Measurements from ENCODE around the gene MYO19.
A peak's percentile ranks its signal among the peaks of the same experiment; 100 is the strongest.
"Not testable (repeated sequence)": the region's sequence is repeated elsewhere in the genome, so short reads cannot be mapped to it uniquely, and the experiment has no call there.

The MYO19 gene

DNA sequence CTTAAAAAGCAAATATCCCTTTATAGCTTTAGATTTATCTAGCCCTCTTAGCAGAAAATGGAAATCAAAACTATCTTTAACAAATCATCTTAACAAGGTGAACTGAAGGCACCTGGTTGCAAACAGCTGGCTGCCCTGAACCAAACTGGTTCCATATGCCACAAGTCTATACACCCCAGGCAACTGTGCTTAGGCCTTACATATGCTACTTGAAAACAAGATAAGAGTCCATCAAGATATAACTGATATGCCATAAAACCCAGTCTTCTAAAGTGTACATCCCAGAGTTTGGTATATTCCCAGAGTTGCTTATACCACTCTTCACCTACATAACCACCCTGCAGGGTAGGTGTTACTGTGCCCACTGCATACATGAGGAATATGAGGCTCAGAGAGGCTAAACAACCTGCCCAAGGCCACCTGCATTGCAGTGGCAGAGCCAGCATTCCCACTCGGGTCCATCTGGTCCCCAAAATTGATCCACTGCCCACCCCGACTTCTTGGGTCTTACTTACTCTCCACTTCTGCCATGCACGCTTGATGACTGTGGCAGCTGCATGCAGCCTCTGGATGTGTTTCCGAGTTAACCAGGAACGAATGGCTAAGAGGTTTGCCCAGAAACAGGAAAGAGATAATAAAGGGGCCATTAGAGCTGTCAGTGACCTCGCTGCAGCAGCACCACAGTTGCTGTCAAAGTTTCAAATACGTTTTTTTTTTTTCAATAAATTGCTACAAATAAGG lies 35.9 kb downstream of the MYO19 start:
- DNase-seq = no peak

DNA sequence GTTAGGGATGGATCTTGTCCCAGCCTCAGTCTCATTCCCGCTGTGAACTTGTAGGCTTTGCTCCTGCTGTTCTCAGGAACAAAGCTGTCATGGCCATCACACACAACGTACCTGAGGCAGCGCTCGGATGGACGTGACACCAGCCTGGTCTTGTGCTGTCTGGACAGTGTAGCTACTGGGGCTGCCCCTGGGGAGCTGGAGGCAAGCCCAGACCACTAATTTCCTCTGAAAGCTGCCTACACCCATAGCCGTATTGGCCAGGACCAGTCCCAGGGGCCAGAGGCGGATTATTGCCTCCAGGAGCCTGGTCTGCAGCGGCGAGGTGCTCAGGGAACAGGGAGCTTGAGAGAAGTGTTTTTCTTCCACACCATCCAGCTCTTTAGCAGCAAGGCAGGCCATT lies 36.5 kb downstream of the MYO19 start:
- no peak for DNase-seq

DNA sequence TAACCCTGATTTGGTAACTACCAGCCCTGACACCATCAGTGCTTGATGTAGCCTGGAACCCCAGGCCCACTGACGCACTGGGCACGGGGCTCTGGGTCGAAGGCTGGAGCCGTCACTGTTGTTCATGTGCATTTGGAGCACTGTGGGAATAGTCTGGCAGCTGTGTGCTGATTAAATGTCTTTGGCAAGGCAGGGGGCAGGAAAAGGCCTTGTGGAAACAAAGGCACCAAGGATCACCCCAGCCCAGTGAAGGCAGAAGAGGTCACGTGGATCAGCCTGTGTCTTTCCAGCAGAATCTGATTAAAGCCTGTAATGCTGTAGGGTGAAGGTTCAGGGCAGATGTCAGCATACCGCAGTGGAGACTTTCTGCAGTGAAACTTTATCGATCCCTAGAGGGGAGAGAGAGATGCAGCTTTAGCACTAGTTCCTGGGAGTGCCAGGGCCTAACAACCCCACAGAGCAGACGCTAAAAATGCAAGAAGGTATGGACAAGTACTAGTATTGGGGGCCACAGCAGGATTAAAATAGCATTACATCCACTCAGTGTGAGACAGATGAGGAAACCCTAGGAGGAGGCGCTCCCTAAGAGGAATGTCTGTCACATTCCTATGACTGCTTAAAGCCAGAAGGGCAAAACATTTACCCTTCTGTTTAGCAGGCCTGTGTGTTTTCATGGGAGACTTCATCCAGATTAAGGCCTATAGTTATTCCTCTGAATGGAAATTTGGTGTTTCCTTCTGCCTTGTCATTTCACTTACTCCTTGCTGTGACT lies 38.5 kb downstream of the MYO19 start:
- no peak for DNase-seq

DNA sequence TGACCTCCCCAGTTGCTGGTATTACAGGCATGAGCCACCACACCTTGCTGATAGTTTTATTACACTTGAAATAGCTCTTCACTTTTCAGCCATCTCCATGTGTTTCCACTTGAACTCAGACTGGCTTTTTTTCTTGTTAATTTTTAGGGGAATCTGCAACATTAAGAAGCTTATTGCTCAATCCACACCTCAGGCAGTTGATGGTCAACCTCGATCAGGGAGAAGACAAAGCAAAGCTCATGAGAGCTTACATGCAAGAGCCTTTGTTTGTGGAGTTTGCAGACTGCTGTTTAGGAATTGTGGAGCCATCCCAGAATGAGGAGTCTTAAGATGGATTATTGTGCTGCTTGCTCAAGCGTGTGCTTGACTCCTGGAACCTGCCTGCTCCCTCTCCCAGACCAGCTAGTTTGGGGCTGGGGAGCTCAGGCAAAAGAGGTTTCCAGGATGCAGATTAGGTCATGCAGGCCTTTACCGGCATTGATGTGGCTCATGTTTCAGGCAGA lies 39.5 kb downstream of the MYO19 start:
- peak; percentile 32 for DNase-seq

DNA sequence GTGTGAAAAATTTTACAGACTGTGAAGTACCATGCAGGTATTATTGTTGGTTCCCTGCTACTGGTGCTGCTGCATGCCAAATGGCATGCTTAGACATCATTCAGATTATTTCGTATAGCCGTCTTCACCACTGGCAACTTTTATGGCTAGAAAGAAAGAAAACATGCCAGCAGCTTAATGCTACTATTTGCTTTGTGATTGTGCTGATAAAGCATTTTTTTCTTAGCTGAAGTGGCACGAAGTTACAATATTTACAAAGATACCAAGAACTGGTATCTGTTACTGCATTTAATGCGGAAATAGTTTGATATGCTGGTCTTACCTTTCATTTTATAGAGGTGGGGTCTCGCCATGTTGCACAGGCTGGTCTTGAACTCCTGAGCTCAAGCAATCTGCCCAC lies 40.0 kb downstream of the MYO19 start:
- DNase-seq = no peak

DNA sequence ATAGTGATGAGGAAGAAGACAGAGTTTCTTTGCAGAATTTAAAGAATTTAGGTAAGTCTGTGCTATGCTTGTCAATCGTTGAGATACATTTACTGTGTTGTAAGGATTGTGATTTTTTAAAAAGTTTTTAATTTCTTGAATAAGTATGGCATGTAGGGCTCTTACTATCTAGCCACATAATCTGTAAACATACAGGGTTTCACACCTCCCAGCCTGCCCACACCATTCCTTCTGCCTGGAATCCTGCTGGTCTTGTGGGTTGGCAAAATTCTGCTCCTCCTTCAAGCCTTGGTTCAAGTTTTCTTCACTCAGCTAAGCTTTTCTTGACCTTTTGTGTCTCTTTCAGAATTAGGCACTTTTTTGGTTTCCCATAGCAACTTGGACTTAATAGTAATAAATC lies 40.7 kb downstream of the MYO19 start:
- no peak for DNase-seq

DNA sequence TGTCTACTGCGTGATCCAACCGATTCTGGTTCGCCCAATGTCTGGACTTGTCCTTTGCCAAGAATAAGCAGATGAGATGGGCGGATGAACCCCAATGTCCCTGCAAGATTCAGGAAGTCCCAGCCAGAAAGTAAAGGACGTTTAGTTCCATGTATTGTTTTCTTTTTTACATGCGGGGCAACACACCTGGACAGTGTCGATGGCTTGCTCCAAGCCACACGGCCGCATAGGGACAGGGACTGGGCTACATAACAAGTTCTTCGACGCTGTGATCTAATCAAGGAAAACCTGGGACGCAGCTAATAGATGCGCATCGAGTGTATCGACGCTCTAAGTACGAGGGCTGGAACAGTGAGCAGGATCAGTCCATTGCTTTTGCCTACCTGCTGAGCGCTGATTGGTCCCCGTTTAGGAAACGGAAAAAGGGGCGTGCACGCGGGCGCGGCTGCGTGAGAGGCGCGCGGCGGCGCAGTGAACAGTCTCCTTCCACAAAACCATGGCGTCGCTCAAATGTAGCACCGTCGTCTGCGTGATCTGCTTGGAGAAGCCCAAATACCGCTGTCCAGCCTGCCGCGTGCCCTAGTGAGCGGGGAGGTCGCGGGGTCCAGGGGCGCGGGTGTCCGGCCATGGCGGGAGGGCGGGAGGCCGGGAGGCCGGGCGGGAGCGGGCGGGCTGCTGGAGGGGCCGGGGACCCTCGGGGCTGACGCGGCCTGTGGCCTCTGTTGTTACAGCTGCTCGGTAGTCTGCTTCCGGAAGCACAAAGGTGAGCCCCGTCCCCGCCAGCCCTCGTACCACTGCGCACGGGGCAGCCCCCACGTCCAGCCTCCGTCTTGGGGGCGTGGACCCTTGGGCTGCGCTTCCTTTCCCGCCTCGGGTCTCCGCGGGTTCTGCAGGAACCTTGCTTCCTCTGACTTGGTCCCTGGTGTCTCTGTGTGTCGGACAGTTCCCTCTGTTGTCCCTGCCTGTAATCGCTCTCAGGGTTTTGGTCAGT lies 48.2 kb downstream of the MYO19 start, which contains the start of gene ZNHIT3:
Gene ZNHIT3 (plus strand): TSS at position 478 of the 991 bp plus-strand sequence. CDS start 19 bp downstream, at position 497.
- DNase-seq = peak; percentile 98

DNA sequence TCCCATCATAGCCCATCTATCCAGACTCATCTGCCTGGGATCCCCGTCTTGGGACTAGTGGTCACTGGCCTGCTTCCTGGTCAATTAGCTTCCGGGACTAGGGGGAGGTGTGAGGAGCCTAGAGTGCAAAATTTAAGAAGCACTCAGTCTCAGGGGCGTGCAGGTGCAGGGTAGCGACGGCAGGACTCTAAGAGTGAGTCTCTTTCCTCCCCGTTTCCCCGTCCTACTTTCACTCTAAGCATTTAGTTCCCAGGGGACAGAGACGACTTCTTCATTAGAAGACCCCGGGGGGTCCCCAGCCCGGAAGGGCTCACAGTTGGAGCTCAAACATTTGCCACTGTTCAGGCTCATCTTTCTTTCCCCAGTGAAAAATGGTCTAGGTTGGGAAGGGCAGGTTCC lies 48.9 kb downstream of the MYO19 start:
- no peak for DNase-seq

DNA sequence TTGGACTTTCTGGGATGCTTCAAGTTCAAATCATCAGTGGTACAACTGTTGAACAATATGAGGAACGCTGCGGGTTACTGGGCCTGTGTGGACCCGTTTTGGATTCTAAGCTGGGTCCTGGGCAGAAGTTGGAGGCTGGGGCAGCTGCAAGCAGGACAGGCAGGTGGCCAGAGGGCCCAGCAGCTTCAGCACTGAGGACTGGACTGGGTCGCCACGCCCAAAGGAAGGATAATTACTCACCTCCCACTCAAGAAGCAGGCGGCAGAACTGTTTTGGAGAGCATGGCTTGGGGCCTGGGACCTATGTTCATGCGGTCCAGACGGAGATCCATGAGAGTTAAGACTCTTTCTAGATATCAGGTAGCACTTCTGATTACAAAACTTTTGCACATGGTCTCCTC lies 49.6 kb downstream of the MYO19 start:
- DNase-seq = no peak

DNA sequence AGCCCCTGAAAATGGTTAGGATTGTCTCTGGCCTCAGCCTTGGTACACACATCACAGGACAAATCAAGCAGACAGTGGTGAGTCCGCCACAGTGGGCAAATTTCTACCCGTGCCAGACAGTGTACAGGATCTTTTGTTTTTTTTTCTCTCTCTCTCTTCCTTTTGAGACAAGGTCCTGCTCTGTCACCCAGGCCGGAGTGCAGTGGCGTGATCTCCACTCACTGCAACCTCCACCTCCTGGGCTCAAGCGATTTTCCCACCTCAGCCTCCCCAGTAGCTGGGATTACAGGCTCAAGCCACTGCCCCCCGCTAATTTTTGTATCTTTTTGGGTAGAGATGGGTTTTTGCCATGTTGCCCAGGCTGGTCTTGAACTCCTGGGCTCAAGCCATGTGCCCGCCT lies 50.6 kb downstream of the MYO19 start:
- not testable (repeated sequence) for DNase-seq

DNA sequence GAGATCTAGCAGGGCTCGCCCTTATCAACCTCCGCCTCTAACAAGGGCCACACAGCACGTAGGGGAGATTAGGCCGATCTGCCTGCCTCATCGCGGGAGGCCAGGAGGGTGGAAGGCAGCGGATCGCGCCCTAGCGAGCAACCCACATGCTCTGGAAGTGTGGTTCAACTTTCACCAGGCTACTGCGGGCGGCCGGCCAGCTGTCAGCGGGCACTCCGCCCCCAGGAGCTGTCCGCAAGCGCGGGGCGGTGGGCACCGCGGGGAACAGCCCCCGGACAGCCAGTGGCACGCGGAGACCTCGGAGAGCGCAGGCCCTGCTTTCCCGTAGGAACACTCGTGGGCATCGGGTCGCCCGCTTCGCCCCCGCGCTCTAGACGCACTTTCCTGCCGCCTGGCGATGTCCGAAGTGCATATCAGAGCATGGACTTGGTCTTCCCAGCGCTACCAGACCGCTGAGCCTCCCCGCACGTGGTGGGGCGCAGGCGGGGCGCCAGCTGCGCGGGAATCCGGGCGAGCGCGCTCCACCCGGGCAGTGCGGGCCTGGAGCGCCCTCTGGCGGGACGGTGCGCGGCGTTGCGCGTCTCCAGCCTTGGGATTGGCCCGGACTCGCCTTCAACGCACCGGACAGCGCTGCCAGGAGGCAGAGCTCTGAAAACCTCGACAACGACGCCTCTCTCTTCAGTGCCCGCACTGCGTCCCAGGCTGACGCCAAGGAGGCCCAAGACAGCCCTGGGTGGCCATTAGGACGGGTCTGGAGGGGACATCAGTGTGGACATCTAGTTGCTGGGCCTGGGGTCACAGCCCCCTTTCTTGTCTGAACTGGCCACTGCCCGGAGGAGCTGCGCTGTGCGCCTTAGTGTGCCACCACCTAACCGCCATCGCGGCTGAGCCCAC lies 51.8 kb downstream of the MYO19 start:
- DNase-seq = peak; percentile 91

DNA sequence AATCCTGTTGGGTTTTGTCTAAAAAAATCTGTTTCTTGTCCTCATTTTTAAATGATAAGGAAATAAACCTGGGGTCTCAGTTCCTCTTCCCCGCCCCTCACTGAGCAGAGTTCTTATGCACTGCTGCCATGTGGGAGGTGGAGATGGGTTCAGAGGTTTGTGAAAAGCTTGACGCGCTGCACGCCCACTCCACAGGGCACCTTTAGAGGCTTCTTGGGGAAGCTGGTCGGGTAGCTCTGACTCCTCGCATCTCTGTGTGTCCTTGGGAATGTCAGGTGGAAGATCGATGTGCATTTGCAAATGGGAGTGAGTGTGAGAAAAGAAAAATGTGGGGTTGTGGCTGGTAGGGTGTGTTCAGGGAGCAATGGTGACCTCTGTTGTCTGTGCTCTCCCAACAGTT lies 52.8 kb downstream of the MYO19 start:
- no peak for DNase-seq

DNA sequence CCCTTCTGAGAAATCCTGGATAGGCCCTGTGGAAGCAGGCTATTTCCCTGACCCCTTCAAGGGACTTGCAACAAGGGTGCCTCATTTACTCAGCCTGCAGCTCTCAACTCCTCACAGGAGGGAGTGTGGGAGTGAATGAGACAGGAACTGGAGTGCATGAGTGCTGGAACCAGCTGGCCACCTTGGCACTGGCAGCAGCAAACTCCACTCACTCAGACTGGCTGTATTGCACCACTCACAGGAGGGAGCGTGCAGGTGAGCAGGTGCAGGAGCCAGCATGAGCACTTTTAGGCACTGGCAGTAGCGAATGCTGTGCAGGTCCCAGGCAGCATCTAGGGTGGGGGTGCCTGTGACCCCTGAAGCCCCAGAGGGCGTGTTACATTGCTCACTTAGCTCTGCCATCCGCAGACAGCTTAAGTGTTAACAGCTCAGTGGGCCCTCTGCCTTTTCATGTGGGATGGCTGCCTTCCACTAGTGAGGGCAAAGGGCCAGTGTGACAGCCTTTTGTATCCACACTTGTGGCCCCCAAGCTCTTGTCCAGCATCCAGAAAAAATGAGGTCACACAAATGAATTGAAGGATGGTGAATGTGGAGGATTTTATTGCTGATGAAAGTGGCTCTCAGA lies 59.2 kb downstream of the MYO19 start:
- DNase-seq = no peak

DNA sequence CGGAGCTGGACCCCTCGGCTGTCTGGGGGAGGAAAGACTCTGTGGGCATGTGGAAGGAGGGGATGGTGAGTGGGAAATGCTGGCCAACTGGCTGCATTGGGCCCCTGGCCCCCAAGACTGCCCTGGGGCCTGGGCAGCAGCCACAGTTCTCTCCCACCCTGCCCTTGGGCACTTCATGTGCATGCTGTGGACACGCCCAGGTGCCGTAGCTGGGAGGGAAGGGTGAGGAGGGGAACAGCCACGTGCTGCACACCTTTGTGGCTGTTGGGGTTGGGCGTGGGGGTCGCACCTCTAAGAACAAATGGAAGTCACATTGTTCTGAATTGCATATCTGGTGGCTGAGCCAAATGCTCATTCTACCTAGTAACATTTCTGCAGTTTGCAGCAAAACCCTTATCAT lies 60.1 kb downstream of the MYO19 start:
- no peak for DNase-seq

DNA sequence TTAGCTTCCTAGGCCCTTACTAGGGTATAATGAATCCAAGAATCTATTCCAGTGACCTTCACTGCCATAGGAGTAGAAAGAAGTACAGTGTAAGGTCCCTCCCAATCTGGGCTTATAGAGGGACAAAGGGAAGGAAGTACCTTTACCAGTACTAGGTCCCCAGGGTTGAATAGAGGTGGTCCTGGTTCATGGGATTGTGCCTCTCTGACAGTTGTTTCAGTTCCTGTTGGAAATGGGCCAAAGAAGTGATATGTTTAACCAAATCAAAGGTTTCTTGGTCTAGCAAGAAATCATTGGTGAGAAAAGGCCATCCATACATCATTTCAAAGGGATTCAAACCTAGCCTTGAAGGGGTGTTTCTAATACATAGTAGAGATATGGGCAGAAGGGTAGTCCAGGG lies 64.2 kb downstream of the MYO19 start:
- DNase-seq = no peak

DNA sequence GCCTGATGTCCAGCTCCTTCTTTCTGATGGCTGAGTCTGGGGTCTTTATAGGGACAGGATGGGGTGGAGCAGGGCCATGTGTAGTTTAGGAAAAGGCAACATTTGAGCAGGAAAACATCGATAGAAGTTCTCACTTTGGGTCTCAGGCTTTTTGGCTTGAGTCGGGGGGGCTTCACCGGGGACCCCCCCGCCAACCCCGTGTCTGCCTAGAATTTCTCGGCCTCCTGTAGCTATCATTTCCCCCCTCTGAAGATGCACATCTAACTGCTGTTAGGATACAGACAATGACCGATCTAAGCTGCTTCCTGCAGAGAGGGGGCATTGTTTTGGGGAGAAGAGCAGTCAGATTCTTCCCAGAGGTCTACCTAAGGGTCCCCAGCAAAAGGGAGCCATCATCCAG lies 64.9 kb downstream of the MYO19 start:
- DNase-seq = no peak

DNA sequence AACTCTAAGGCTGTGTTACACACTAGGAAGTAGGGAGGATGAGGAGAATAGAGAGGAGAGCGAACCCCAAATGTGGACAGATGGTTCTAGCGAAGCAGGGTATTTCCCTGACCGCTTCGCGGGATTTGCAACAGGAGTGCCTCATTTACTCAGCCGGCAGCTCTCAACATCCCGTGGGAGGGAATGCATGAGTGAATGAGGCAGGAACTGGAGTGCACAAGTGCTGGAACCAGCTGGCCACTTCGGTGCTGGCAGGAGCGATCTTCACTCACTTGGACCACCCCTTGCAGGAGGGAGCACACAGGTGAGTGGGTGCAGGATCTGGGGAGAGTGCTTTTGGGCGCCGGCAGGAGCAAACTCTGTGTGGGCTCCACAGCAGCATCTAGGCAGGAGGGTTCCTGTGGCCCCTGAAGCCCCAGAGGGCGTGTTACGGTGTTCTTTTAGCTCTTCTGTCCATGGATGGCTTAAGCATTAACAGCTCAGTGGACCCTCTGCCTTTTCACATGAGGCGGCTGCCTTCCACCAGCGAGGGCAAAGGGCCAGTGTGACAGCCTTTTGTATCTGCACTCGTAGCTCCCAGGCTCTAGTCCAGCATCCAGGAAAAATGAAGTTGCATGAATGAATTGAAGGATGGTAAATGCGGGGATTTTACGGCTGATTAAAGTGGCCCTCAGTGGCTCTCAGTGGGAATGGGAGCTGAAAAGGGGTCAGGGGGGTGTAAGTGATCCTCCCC lies 65.6 kb downstream of the MYO19 start:
- DNase-seq = no peak

DNA sequence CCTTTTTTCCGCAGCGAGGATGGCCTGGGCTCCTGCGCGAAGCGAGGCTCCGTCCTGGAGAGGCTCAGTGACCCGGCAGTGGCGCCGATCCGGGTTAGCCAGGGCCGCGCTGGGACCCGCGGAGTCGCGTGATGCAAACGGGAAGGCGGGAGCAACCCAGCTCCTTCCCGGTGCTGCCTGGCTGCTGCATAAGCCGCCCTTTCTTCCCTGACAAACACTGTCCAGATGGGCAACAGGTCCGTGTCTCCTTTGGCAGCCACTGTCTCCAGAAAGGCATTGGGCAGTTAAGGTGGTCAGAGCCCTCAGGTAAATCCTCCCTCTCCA lies 69.9 kb downstream of the MYO19 start:
- no peak for DNase-seq

DNA sequence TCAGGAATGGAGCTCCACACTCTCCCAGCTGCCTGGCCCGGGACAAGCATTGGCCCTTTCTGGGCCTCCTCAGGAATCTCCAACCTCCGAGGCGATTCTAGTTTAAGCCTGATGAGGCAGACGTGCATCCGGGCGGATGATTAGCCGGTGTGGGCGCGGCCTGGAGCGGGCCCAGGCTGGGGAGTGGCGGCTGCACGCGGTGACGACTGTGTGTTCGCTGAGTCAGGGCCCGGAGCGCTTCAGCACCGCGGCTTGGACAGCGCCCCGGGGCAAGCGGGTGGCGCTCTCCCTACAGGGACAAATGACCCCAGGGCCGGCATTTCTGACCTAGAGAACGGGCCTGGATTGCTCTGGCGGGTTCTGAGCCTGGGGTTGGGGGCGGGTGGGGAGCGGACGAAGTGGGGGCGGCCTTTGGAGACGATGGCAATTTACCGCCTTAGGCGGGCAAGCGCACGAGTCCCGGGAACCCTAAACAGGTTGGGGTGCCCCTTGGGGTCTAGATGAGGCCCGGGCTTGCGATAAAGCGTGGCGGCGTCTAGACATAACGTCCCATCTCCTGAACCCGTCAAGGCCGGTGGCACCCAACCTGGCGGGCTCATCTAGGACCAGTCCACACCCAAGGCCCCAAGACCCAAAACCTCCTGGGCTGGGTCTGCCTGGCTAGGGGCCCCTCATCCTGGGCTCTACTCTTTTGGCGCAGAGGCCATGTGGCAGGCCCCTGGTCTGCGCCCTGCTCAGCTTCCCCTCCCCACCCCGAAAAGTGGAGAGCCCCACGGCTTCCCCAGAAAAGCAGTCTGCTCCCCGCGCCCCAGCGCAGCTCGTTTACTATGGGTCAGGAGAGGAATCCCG lies 70.5 kb downstream of the MYO19 start:
- DNase-seq = peak; percentile 93
